Liver (tissue), 9 donors: Measurements from ENCODE around the gene RSRC1. TPM values are rescaled to one million over a fixed set of nuclear protein-coding genes. Genes with fewer than 3 reads are reported as not detected.
A peak's percentile ranks its signal among the peaks of the same experiment; 100 is the strongest.

Experiments
- DNase-seq: peaks from one replicate; pipeline ENCODE4 v3.0.0-alpha.2; 2017; ENCODE audit warnings: low spot score
- H3K27ac ChIP-seq, 2 donors: one replicate each; pipeline ENCODE4 v1.7.0; 2013; ENCODE audit warnings: inconsistent platforms in 2 of 2, low read length in 2 of 2, control low read depth in 1 of 2, low read depth in 1 of 2, mild to moderate bottlenecking in 1 of 2
- H3K27me3 ChIP-seq, 4 donors: one replicate each; pipeline versions ENCODE4 v1.6.1 to v1.7.0; 2013; ENCODE audit warnings: low read length in 3 of 4, inconsistent platforms in 1 of 4, mild to moderate bottlenecking in 1 of 4, moderate library complexity in 1 of 4; ENCODE audit not compliant: control insufficient read depth in 4 of 4, insufficient read depth in 4 of 4
- H3K36me3 ChIP-seq, 4 donors: one replicate each; pipeline versions ENCODE4 v1.6.1 to v1.7.0; 2013; ENCODE audit warnings: low read length in 3 of 4, mild to moderate bottlenecking in 3 of 4, low read depth in 1 of 4, moderate library complexity in 1 of 4; ENCODE audit not compliant: control insufficient read depth in 4 of 4, insufficient read depth in 3 of 4
- H3K4me1 ChIP-seq, 4 donors: one replicate each; pipeline versions ENCODE4 v1.6.1 to v1.7.0; 2013; ENCODE audit warnings: low read length in 3 of 4, mild to moderate bottlenecking in 3 of 4, moderate library complexity in 1 of 4; ENCODE audit not compliant: control insufficient read depth in 4 of 4, insufficient read depth in 4 of 4
- H3K4me3 ChIP-seq, 3 donors: one replicate each; pipeline versions ENCODE4 v1.6.1 to v1.7.0; 2013; ENCODE audit warnings: low read length in 3 of 3, control low read depth in 1 of 3, low read depth in 1 of 3, mild to moderate bottlenecking in 1 of 3
- H3K9ac ChIP-seq, 2 donors: one replicate each; pipeline ENCODE4 v1.7.0; 2013; ENCODE audit warnings: low read length in 2 of 2, mild to moderate bottlenecking in 2 of 2, moderate library complexity in 2 of 2, control low read depth in 1 of 2, low read depth in 1 of 2
- H3K9me3 ChIP-seq, 4 donors: one replicate each; pipeline versions ENCODE4 v1.6.1 to v1.7.0; 2013; ENCODE audit warnings: low read length in 3 of 4; ENCODE audit not compliant: control insufficient read depth in 4 of 4
- ATF3 ChIP-seq: IDR thresholded peaks from 2 replicates; pipeline ENCODE4 v1.6.1; 2016; ENCODE audit warnings: antibody characterized with exemption
- EGR1 ChIP-seq, 2 donors: IDR thresholded peaks; 2 replicates each; pipeline ENCODE4 v1.6.1; 2016 to 2018; ENCODE audit warnings: antibody characterized with exemption in 2 of 2, low read depth in 2 of 2
- FOXA2 ChIP-seq: IDR thresholded peaks from 2 replicates; pipeline ENCODE4 v1.6.1; 2016; ENCODE audit warnings: antibody characterized with exemption
- HNF4A ChIP-seq, 2 donors: conservative IDR thresholded peaks; 2 replicates each; pipeline ENCODE4 v1.6.1; 2016; ENCODE audit warnings: antibody characterized with exemption in 2 of 2, mild to moderate bottlenecking in 2 of 2
- HNF4G ChIP-seq: IDR thresholded peaks from 2 replicates; pipeline ENCODE4 v1.6.1; 2016; ENCODE audit warnings: antibody characterized with exemption
- MAX ChIP-seq: IDR thresholded peaks from 2 replicates; pipeline ENCODE4 v1.6.1; 2016; ENCODE audit warnings: antibody characterized with exemption
- REST ChIP-seq: IDR thresholded peaks from 2 replicates; pipeline ENCODE4 v1.6.1; 2016; ENCODE audit warnings: antibody characterized with exemption, mild to moderate bottlenecking
- RXRA ChIP-seq, 2 donors: IDR thresholded peaks; 2 replicates each; pipeline ENCODE4 v1.6.1; 2017 to 2018; ENCODE audit warnings: antibody characterized with exemption in 2 of 2, mild to moderate bottlenecking in 1 of 2
- SP1 ChIP-seq: IDR thresholded peaks from 2 replicates; pipeline ENCODE4 v1.6.1; 2018; ENCODE audit warnings: antibody characterized with exemption, mild to moderate bottlenecking
- ZBTB33 ChIP-seq: IDR thresholded peaks from 2 replicates; pipeline ENCODE4 v1.6.1; 2016; ENCODE audit warnings: antibody characterized with exemption
- WGBS: extraction: QIAGEN DNeasy Blood & Tissue Kit; methylation state at CpG from one replicate; pipeline ENCODE4 v1.1.7; 2013; 5-methylcytosine and 5-hydroxymethylcytosine counted together
- polyA plus RNA-seq, 2 donors: library from polyadenylated mRNA; stranded (reverse) in 1 of 2; unstranded in 1 of 2; fragments of 200-250 nt in 1 of 2; fragments of >200 nt in 1 of 2; fragmentation: Nextera tagmentation in 1 of 2; extraction: Ambion mirVana in 1 of 2; gene quantifications; one replicate each; pipeline versions ENCODE4 v1.2.1 to v1.2.3, GENCODE V29; 2013 to 2015
- total RNA-seq, 2 donors: library from RNA; depleted of rRNA; stranded (reverse); fragments of >200 nt; gene quantifications; one replicate each; pipeline ENCODE4 v1.2.3, GENCODE V29; 2014
- donor health status: healthy.
- donor health status: healthy.
- donor health status: healthy.
- donor health status: healthy.
- donor health status: healthy.

Gene RSRC1
- total and polyA plus RNA-seq, 4 donors = 7.2 to 30.3 (median 20.7) TPM

GRCh38 chr3:158095814-158096704 is 13.8 kb upstream of the RSRC1 start:
- peaks cover 0 to 8% (median 0%) of the 10 kb centered on the region in 4 donors for H3K9me3 ChIP-seq
- H3K36me3 ChIP-seq = no peaks in the 10 kb centered on the region
- TF ChIP-seq FOXA2 (no peak), ATF3 (no peak), REST (no peak), SP1 (no peak), RXRA (IDR thresholded peaks at IDR 0.05) (no peak), HNF4A (conservative IDR thresholded peaks at IDR 0.05) (no peak)
- H3K27me3 ChIP-seq = peaks cover 3 to 34% (median 8%) of the 10 kb centered on the region in 4 donors
- no peak overlapping the region for H3K9ac ChIP-seq
- no peak overlapping the region for H3K27ac ChIP-seq
- H3K4me1 ChIP-seq = peaks cover 0 to 11% (median 9%) of the 10 kb centered on the region in 4 donors
- H3K4me3 ChIP-seq = no peak overlapping the region
- no peak for DNase-seq
- 12% methylated on average over 20 of the region's 20 CpGs for WGBS

- DNase-seq = no peak
- Histone ChIP-seq H3K27ac (no peak overlapping the region), H3K27me3 (peaks cover 3 to 39% (median 9%) of the 10 kb centered on the region in 4 donors), H3K4me3 (peak overlapping the region in 1 of 3 donors; percentile 58), H3K4me1 (peaks cover 0 to 11% (median 9%) of the 10 kb centered on the region in 4 donors), H3K9me3 (peaks cover 0 to 8% (median 0%) of the 10 kb centered on the region in 4 donors), H3K36me3 (no peaks in the 10 kb centered on the region), H3K9ac (no peak overlapping the region)
- WGBS = 18% methylated on average over 11 of the region's 11 CpGs
- TF ChIP-seq EGR1 (IDR thresholded peaks at IDR 0.05; ENCODE audit: low read depth in 2 of 2) (no peak), MAX (no peak), HNF4G (no peak), HNF4A (conservative IDR thresholded peaks at IDR 0.05) (no peak), ZBTB33 (no peak), REST (no peak)
These were observed 12.8 kb upstream of the RSRC1 start for GRCh38 chr3:158097081-158097592.
